ENCODE data around the gene ARHGAP18.

- no peak for TF ChIP-seq POLR2A (IDR thresholded peaks at IDR 0.05)
- no peak for TF ChIP-seq CTCF (IDR thresholded peaks at IDR 0.05)
These were observed 28.1 kb downstream of the ARHGAP18 start for GRCh38 chr6:129681913-129682205.

All from testis (tissue), 2 donors.